Activated CD8-positive, alpha-beta memory T cell treated with anti-CD3 and anti-CD28 coated beads for 1 hour (primary cell): Measurements from ENCODE around the gene SEZ6L2.

Experiments
- DNase-seq, 2 donors: peaks; one replicate each; pipeline ENCODE4 v3.0.0-alpha.2; 2020; ENCODE audit warnings: low read depth in 1 of 2; ENCODE audit errors: extremely low read depth in 1 of 2

SEZ6L2 gene

GRCh38 chr16:29830774-29831173 lies 68.6 kb downstream of the SEZ6L2 start:
- no peak for DNase-seq

- no peak for DNase-seq
Measured at GRCh38 chr16:29826342-29826695, 73.0 kb downstream of the SEZ6L2 start.

GRCh38 chr16:29825145-29826044 lies 74.0 kb downstream of the SEZ6L2 start:
- DNase-seq: no peak

- no peak for DNase-seq
Measured at GRCh38 chr16:29824589-29825144, 74.7 kb downstream of the SEZ6L2 start.

- no peak for DNase-seq
Measured at GRCh38 chr16:29821643-29822115, 77.7 kb downstream of the SEZ6L2 start.
